Retinal pigment epithelial cell (primary cell): ENCODE results near the gene GPBAR1.

Experiments
- DNase-seq: peaks from one replicate; pipeline ENCODE4 v3.0.0-alpha.2; 2010; ENCODE audit warnings: low read depth
- H3K4me3 ChIP-seq: 2 replicates; pipeline ENCODE4 v1.5.1; 2011; ENCODE audit warnings: mild to moderate bottlenecking, low read length, control low read depth, moderate library complexity
- TF ChIP-seq, protein P1 (sequence below): conservative IDR thresholded peaks from 2 replicates; pipeline ENCODE4 v1.5.1; 2011; ENCODE audit warnings: low read depth, low read length, control low read depth, inconsistent platforms

Gene GPBAR1

DNA sequence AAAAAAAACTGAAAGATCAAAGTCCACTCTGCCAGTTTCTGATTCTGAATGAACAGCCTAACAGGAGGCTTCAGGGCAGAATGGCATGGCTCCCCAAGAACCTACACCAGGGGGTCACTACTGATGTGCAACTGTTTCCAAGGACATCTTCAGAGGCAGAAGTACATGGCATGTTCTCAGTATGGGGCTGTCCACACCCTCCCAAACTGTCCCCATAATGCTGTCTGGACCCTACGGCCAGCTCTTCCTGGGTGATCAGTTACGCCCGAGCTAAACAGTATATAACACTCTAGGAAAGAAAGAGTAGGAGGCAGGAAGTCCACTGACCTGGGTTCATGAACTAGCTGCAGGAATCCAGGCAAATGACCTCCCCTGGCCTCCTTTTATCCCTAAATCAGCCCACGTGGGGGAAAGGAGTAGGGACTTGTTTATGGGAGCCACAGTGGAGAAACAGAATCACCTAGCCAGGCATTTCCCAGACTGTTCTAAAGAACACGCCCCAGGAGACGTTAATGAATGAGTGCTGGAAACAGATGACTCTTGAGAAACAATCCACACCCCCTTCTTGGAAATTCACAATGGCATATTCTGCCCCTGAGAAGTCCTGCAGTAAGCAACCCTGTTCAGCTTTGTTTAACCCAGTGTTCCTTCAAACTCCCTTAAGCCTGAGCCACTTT is 29.0 kb downstream of the GPBAR1 start:
- H3K4me3 ChIP-seq: no peak overlapping the region
- no peak for DNase-seq
- TF ChIP-seq, protein P1, sequence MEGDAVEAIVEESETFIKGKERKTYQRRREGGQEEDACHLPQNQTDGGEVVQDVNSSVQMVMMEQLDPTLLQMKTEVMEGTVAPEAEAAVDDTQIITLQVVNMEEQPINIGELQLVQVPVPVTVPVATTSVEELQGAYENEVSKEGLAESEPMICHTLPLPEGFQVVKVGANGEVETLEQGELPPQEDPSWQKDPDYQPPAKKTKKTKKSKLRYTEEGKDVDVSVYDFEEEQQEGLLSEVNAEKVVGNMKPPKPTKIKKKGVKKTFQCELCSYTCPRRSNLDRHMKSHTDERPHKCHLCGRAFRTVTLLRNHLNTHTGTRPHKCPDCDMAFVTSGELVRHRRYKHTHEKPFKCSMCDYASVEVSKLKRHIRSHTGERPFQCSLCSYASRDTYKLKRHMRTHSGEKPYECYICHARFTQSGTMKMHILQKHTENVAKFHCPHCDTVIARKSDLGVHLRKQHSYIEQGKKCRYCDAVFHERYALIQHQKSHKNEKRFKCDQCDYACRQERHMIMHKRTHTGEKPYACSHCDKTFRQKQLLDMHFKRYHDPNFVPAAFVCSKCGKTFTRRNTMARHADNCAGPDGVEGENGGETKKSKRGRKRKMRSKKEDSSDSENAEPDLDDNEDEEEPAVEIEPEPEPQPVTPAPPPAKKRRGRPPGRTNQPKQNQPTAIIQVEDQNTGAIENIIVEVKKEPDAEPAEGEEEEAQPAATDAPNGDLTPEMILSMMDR: no peak

DNA sequence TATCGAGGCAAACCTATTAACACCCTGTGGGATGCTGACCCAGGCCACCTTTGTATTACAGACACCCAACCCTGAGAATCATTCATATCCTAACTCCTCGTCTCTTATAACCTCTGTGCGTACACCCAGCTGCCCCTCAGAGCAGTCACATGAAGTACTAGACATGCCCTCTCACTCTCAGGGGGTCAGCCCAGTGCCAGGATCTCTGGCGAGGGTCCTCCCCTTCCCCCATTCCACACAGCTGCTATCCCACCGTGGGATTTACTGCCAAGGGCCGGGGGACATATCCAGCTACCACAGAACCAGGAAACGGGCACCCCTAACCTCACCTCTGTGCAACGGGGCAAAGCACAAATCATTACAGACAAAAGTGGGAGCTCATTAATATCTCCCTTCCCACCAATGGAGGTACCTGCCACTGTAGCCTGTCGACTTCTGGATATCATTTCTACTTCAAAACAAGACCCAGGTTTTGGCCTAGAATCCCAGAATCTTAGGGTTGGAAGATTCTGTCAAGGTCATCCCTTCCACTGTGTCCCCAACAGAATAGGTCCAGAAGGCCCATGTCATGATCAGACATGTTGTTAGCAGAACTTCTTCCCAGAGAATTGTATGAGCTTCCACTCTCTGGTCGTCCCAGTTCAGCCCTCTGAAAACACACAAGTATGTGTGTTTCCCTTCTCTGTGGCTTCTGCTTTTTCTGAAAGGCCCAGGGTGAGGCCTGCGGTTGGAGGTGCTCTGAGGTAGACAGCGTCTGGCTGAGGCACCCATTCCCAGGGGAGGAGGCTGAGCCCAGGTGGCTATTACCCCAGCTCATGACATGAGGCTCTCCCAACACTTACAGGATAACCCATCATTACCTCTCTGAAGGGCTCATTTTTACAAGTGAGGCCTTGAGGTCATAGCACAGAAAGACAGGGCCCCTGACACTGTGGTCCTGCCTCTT is 29.8 kb downstream of the GPBAR1 start:
- no peak overlapping the region for H3K4me3 ChIP-seq
- TF ChIP-seq, protein P1: no peak
- no peak for DNase-seq

DNA sequence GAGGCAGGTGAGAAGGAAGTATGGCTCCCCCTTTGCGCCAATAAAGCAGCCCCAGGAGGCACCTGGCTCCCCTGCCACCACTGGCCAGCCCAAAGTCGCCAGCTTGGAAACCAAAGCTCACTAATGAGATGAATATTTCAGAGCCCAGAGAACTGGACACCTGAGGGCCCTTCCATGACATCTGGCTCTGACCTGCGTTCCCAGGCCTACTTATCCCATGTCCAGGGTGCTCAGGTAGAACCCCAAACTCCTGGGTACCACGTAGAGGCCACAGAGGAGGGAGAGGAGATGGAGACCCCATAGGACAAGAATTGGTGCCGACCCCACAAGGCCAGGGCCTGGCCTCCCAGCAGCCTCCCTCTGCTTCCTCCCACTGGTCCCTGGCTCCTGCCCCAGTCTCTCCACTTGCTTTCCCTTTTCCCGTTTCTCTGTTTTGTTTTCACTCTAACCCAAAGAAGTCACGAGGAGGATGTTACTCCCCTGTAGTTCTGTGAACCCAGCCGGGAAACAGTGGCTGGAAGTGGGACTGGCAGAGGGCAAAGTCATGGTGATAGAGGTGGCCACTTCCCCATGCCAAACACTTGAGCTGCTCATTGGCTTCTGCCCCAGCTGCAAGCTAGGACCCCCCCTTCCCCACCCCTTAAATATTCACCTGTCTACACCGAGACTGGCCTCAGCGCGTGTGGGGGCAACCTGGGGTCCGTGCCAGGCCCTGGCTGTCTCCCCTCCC is 30.7 kb downstream of the GPBAR1 start:
- TF ChIP-seq, protein P1: no peak
- H3K4me3 ChIP-seq: peak overlapping the region; percentile 72
- DNase-seq: no peak

DNA sequence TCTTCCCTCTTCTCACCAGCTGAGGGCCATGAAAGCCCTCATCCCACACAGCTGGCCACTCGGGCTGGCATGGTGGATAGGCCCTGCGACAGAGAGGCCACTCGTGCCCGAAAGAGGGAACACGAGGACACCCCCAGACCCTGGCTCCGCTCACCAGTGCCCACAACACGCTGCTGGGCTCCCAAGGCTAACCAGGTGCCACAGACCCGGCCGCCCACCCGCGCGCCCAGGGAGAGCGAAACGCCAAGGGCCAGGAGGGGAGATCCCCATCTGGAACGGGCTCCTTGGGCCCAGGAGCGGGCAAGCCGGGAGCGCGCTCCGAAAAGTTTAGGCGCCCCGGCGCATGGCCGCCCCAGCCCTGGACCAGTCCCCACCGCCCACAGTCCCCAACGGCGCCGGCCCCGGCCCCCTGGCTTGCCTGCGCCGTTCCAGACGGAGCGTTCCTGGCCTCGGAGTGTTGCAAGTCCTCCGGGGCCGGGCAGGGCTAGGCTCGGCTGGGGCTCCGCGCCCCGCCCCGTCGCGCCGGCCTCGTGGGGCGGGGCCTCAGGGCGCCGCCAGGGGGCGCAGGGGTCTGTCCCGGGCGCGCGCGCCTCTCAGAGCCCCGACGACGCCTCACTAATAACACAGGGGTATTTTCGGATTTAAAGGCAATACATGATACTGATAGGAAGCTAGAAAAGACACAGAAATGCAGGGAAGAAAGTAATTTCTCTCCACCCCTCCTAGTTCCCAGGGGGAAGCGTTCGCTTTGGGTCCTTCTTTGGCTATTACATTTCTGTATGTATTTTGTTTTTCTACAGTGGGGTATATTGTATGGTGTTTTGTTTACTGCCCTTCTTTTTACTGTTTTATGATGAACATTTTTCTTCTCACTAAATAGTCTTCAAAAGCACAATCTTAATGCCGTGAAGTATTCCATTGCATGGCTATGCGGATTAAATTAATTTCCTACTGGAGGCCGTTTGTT is 31.5 kb downstream of the GPBAR1 start, which contains the start of gene TMBIM1:
TSS of gene TMBIM1 (minus strand) at position 456 of the 967 bp plus-strand sequence. CDS start 10,362 bp downstream, outside the sequence.
- peak within 1 kb of the TSS; percentile 72 for H3K4me3 ChIP-seq
- TF ChIP-seq, protein P1: peak; percentile 54

DNA sequence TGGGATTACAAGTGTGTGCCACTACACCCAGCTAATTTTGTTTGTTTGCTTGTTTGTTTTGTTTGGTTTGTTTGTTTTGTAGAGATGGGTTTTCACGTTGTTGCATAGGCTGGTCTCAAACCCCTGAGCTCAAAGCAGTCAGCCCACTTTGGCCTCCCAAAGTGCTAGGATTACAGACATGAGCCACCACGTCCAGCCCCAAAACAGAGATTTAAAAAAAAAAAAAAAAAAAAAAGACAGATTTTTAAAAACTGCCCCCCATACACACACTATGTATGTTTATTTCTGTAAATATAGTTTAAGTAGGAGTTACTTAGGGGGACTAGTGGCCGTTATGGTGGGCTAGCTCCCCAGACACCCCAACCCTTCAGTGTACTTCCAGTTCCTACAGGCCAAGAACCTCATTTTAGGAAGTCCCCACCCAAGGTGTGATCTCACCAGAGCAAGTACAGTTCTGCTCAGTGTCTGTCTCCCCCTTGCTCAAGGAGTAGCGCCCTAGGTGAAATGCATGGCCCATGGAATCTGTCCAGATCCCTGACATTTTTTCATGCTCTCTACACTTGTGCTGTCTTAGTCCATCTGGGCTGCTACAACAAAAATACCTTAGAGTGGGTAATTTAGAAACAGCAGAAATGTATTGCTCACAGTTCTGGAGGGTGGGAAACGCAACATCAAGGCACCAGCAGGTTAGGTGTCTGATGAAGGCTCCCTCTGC is 33.1 kb downstream of the GPBAR1 start:
- no peak overlapping the region for H3K4me3 ChIP-seq
- TF ChIP-seq, protein P1: no peak
- no peak for DNase-seq

More for the DNA sequence above, 31.5 kb downstream of the GPBAR1 start, which contains the start of gene TMBIM1:
- no peak for DNase-seq
